WTC11 (cell line): ENCODE results near the gene KSR2.

ENCODE experiments used
- CTCF ChIP-seq: fragments of 200-600 bp; IDR thresholded peaks from 2 replicates; pipeline ENCODE4 v1.8.0; 2022; ENCODE audit warnings: antibody characterized with exemption
- STAT6 ChIP-seq: sonication (generic); formaldehyde crosslinking; conservative IDR thresholded peaks from 2 replicates; pipeline ENCODE4 v1.8.1; 2023; ENCODE audit warnings: mild to moderate bottlenecking, low read depth, missing genetic modification reagents, moderate library complexity
- ZBTB43 ChIP-seq: sonication (generic); formaldehyde crosslinking; IDR thresholded peaks from 2 replicates; pipeline ENCODE4 v1.8.1; 2023; ENCODE audit warnings: mild to moderate bottlenecking, missing genetic modification reagents
- ZNF416 ChIP-seq: fragments of 250-450 bp; sonication (Bioruptor Pico); IDR thresholded peaks from 2 replicates; pipeline ENCODE4 v1.9.0; 2021; ENCODE audit warnings: mild to moderate bottlenecking, inconsistent platforms
- TF ChIP-seq, protein P1 (sequence below): sonication (generic); formaldehyde crosslinking; conservative IDR thresholded peaks from 2 replicates; pipeline ENCODE4 v1.8.1; 2022; ENCODE audit warnings: mild to moderate bottlenecking, missing genetic modification reagents

DNA sequence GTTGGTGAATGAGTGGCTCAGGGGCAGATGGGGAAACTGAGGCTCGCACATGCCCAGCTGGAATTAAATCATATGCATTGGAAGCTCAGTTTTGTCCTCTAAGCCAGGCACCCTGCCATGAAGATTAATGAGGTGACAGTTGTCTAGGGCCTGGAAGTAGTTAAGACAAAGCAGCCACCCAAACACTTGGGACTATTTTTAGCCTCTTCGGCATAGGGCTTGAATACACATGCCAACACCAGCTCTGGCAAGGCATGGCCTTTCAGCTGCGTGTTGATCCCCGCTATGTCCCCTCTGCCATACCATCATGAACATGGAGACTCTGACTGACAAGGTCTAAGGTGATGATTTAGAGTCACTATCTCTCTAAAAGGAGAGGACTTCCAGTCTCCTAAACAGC is 250.2 kb downstream of the KSR2 start:
- no peak for TF ChIP-seq ZBTB43 (CRISPR knock-in tag)
- no peak for TF ChIP-seq CTCF
- TF ChIP-seq STAT6 (CRISPR knock-in tag): no peak
- no peak for TF ChIP-seq ZNF416 (CRISPR knock-in tag)
- TF ChIP-seq, protein P1, sequence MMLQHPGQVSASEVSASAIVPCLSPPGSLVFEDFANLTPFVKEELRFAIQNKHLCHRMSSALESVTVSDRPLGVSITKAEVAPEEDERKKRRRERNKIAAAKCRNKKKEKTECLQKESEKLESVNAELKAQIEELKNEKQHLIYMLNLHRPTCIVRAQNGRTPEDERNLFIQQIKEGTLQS (CRISPR knock-in tag): no peak
